ENCODE measurements around the gene CMTM8.

Gene CMTM8

DNA sequence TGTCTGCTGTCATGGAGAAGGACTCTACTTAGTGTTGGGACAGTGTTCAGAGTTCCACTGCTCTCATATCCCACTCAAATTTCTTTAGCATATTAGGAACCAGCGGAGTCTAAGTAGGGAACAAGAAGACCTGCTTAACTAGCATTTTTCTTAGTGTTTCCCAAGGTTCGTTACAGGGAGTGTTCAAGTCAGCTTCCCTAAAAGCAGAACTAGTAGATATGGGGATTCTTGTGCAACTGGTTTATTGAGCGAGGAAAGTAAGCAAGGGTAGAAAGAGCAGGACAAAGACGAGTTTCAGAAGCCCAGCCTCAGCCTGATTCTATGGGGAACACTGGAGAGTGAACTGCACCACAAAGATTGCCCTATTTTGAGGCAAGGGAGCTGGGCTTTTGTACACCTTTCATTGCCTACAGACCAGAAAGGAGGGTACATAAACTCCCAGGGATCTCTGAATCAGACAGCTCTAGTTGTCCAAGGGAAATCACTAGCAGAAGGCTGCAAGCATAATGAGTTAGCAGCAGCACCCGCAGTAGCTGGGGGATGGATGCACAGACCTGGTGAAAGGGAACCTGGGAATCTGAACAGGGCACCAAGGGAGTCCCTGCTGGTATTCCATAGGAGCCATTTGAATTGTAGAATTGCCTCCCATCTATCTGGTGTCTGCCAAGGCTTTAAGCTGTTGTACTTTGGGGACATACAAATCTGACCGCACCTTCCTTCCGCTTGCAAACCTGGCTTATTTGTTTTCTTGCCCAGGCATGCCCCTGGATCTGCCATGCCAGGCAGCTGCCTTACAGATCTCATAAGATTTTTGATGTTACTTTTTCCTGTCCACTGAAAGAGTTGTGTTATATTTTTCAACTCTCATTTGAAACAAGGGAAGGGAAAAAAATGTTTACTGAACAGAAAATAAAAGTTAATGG is 168.3 kb downstream of the CMTM8 start:
- DNase-seq (ENCODE audit: low read depth, low spot score), result no peak
- Histone ChIP-seq H3K27ac (ENCODE audit: low read length) (no peak overlapping the region), H3K27me3 (ENCODE audit: control insufficient read depth, insufficient read depth, low read length) (no peaks in the 10 kb centered on the region), H3K9me3 (ENCODE audit: control insufficient read depth, insufficient read depth, low read length) (no peaks in the 10 kb centered on the region), H3K4me3 (ENCODE audit: low read length) (no peak overlapping the region), H3K4me1 (ENCODE audit: control insufficient read depth, insufficient read depth, low read length) (peaks cover 4% of the 10 kb centered on the region; the same call in 1 of the 2 replicates), H3K36me3 (ENCODE audit: control insufficient read depth, insufficient read depth, low read length) (no peaks in the 10 kb centered on the region)
- WGBS (ENCODE audit: insufficient coverage, insufficient read length), result no CpG with 5 or more reads among the region's 7 CpGs

DNA sequence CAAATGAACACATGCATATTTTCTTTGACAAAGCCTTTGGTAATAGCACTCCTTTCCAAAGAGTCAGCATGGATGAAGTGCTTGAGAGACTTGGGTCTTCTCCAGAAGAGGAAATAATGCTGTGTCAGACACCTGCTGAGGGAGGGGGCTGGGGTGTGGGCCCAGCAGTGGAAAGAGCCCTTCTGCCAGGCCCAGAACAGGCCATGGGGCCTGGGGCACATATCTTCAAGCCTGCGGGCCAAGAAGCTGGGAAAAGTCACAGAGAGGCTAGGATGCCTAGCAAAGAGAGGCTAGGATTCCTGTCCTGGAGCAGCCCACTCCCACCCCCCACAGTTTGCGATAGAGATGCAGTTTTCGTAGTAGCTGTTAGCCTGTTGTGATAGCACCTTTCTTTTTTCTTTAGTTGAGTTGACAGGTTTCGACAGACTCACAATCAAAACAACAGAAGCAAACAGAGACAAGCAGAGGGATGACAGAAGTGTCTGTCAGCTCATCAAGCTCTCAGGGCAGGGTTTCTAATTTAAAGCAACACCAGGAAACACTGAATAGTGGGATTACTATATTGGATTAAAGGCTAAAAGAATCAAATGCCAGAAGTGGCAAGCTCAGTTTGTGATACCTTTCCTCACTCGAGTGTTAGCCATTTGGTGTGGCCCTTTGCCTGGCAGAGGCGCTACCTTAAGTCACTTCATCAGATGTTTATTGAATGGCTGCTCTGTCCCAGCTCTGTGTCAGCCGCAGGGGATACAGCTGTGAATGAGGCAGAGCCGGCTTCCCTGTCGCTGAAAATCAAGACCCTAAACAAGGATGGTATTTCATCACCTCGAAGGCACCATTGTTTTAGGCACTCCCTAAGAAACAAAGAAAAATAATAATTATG is 172.1 kb downstream of the CMTM8 start:
- Histone ChIP-seq H3K36me3 (ENCODE audit: control insufficient read depth, insufficient read depth, low read length) (no peaks in the 10 kb centered on the region), H3K27me3 (ENCODE audit: control insufficient read depth, insufficient read depth, low read length) (no peaks in the 10 kb centered on the region), H3K4me3 (ENCODE audit: low read length) (no peak overlapping the region), H3K9me3 (ENCODE audit: control insufficient read depth, insufficient read depth, low read length) (no peaks in the 10 kb centered on the region), H3K27ac (ENCODE audit: low read length) (no peak overlapping the region), H3K4me1 (ENCODE audit: control insufficient read depth, insufficient read depth, low read length) (peaks cover 5% of the 10 kb centered on the region; the same call in 1 of the 2 replicates)
- DNase-seq (ENCODE audit: low read depth, low spot score), result no peak
- no CpG with 5 or more reads among the region's 10 CpGs for WGBS (ENCODE audit: insufficient coverage, insufficient read length)

DNA sequence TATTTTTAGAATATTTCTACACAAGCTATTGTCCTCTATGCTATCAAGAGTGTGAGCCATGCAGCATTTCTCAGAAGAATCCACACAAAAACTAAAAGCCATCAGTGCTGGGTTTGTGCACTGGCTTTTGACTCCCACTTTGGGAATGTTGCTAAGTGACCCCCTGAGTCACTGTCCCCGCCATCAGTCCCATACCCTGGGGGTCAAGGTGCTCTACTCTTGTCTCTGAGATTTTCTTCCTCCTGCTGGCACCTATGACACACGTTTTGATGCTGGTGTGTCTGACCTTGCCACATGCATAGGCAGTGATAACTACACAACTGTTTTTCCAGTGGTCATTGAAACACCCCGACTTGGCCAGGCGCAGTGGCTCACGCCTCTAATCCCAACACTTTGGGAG is 173.0 kb downstream of the CMTM8 start:
- WGBS (ENCODE audit: insufficient coverage, insufficient read length), result no CpG with 5 or more reads among the region's 5 CpGs
- no peak for DNase-seq (ENCODE audit: low read depth, low spot score)
- H3K4me3 ChIP-seq (ENCODE audit: low read length), result no peak overlapping the region
- no peak overlapping the region for H3K27ac ChIP-seq (ENCODE audit: low read length)
- H3K27me3 ChIP-seq (ENCODE audit: control insufficient read depth, insufficient read depth, low read length), result no peaks in the 10 kb centered on the region
- H3K36me3 ChIP-seq (ENCODE audit: control insufficient read depth, insufficient read depth, low read length), result no peaks in the 10 kb centered on the region
- H3K4me1 ChIP-seq (ENCODE audit: control insufficient read depth, insufficient read depth, low read length), result peaks cover 5% of the 10 kb centered on the region; the same call in 1 of the 2 replicates
- H3K9me3 ChIP-seq (ENCODE audit: control insufficient read depth, insufficient read depth, low read length), result no peaks in the 10 kb centered on the region

DNA sequence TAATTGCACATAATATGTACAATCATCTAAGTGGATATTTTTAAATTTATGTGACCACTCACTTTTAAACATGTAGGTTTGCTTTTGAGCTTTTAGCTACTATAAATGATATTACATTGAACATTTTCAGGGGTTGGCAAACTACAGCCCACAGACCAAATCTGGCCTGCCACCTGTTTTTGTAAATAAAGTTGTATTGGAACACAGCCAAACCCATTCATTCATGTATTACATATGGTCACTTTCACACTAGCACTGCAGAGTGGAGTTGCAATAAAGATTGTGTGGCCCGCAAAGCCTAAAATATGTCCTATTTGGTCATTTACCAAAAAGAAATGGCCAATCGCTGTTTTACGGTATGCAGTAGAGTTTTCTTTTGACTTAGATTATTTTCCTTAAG is 174.4 kb downstream of the CMTM8 start:
- Histone ChIP-seq H3K4me3 (ENCODE audit: low read length) (no peak overlapping the region), H3K36me3 (ENCODE audit: control insufficient read depth, insufficient read depth, low read length) (no peaks in the 10 kb centered on the region), H3K27ac (ENCODE audit: low read length) (no peak overlapping the region), H3K27me3 (ENCODE audit: control insufficient read depth, insufficient read depth, low read length) (no peaks in the 10 kb centered on the region), H3K4me1 (ENCODE audit: control insufficient read depth, insufficient read depth, low read length) (peaks cover 5% of the 10 kb centered on the region; the same call in 1 of the 2 replicates), H3K9me3 (ENCODE audit: control insufficient read depth, insufficient read depth, low read length) (no peaks in the 10 kb centered on the region)
- WGBS (ENCODE audit: insufficient coverage, insufficient read length), result no CpG with 5 or more reads among the region's 3 CpGs
- no peak for DNase-seq (ENCODE audit: low read depth, low spot score)

DNA sequence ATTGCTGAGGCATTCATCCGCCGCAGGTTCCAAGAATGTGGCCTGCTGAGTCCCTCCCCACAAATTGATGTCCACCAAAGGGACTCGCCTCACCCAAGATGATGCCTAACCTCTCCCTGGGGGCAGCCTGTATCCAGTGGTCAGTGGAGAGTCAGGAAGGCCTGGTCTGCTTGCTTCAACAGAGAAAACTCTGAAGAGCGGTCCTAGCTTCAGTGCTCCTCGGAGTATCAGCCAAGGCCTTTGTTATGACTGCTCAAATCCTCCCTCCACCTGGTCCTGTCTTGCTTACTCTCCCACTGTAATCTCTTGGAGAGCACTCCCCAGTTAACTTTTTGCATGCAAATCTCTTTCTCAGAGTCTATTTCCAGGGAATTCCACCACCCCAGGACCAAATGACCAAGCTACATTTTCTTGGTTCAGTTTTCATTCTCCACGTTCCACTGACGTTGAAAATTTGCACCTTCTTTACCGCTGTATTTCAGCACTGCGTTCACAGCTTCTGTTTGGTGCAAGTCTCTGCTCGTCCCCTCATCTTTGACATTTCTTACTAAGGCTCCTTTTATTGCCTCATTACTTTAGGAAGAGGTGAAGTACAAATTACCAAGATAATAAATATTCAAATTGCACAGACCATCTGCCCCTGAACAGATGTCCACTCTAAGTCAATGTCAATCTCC is 175.5 kb downstream of the CMTM8 start:
- H3K27me3 ChIP-seq (ENCODE audit: control insufficient read depth, insufficient read depth, low read length), result no peaks in the 10 kb centered on the region
- H3K4me3 ChIP-seq (ENCODE audit: low read length), result no peak overlapping the region
- H3K36me3 ChIP-seq (ENCODE audit: control insufficient read depth, insufficient read depth, low read length), result no peaks in the 10 kb centered on the region
- no peaks in the 10 kb centered on the region for H3K9me3 ChIP-seq (ENCODE audit: control insufficient read depth, insufficient read depth, low read length)
- DNase-seq (ENCODE audit: low read depth, low spot score), result no peak
- no CpG with 5 or more reads among the region's 10 CpGs for WGBS (ENCODE audit: insufficient coverage, insufficient read length)
- H3K4me1 ChIP-seq (ENCODE audit: control insufficient read depth, insufficient read depth, low read length), result peaks cover 5% of the 10 kb centered on the region; the same call in 1 of the 2 replicates
- H3K27ac ChIP-seq (ENCODE audit: low read length), result no peak overlapping the region

DNA sequence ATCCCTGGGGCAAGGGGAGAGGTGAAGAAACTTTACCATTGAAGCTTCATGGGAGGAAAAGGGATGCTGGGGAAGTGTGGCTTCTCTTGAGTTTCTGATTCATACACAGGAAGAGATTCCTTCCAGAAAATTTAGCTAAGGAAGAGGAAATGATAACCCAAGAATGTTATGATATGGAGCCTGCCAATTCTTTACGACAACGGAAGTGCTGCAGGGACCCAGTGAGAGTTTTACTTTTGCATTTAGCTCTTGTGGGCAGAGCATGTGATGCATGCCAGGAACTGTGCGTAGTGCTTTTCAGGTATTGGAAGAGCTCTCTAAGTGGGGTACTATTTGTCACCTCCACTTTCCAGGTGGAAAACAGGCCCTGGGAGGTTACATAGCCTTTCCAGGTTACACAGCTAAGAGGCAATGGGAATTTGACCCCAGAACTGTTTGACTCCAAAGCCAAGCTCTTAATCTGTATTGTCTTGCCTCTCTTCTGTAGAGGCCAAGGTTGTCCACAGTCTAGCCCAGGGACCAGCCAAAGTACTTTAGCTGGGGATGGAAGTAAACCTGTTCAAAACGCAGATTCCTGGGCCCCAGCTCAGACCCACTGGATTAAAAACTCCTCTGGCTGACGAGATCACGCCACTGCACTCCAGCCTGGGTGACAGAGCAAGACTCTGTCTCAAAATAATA is 176.2 kb downstream of the CMTM8 start:
- Histone ChIP-seq H3K36me3 (ENCODE audit: control insufficient read depth, insufficient read depth, low read length) (no peaks in the 10 kb centered on the region), H3K27ac (ENCODE audit: low read length) (no peak overlapping the region), H3K27me3 (ENCODE audit: control insufficient read depth, insufficient read depth, low read length) (no peaks in the 10 kb centered on the region), H3K4me3 (ENCODE audit: low read length) (no peak overlapping the region), H3K4me1 (ENCODE audit: control insufficient read depth, insufficient read depth, low read length) (peaks cover 5% of the 10 kb centered on the region; the same call in 1 of the 2 replicates), H3K9me3 (ENCODE audit: control insufficient read depth, insufficient read depth, low read length) (no peaks in the 10 kb centered on the region)
- no CpG with 5 or more reads among the region's 6 CpGs for WGBS (ENCODE audit: insufficient coverage, insufficient read length)
- no peak for DNase-seq (ENCODE audit: low read depth, low spot score)

DNA sequence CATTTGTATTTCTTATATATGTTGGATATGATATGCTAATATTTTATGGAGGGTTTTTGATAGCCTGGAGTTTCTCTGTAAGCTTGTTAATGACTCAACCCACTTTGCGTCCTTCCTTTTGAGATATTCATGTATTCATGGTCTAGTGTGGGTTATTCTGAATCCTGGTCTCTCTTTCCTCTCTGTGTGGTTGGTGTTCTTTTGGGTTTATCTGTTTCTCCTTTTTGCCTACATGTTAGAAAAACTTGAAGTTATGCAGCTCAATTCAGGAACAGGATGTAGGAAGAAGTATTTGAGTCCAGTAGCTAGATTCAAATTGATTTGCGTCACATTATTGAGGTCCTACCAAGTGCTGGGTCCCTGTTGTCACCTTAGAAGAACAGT is 181.3 kb downstream of the CMTM8 start:
- no peak for DNase-seq (ENCODE audit: low read depth, low spot score)
- Histone ChIP-seq H3K27ac (ENCODE audit: low read length) (no peak overlapping the region), H3K36me3 (ENCODE audit: control insufficient read depth, insufficient read depth, low read length) (no peaks in the 10 kb centered on the region), H3K4me1 (ENCODE audit: control insufficient read depth, insufficient read depth, low read length) (no peaks in the 10 kb centered on the region; the same call in 1 of the 2 replicates), H3K9me3 (ENCODE audit: control insufficient read depth, insufficient read depth, low read length) (no peaks in the 10 kb centered on the region), H3K4me3 (ENCODE audit: low read length) (no peak overlapping the region), H3K27me3 (ENCODE audit: control insufficient read depth, insufficient read depth, low read length) (no peaks in the 10 kb centered on the region)
- no CpG with 5 or more reads among the region's 2 CpGs for WGBS (ENCODE audit: insufficient coverage, insufficient read length)

All from iPS DF 6.9 (cell line).